ENCODE data around the gene MCF2L2. TPM values are rescaled to one million over a fixed set of nuclear protein-coding genes. Genes with fewer than 3 reads are reported as not detected.
"Not testable (repeated sequence)": the region's sequence is repeated elsewhere in the genome, so short reads cannot be mapped to it uniquely, and the experiment has no call there.

MCF2L2 gene, protein sequence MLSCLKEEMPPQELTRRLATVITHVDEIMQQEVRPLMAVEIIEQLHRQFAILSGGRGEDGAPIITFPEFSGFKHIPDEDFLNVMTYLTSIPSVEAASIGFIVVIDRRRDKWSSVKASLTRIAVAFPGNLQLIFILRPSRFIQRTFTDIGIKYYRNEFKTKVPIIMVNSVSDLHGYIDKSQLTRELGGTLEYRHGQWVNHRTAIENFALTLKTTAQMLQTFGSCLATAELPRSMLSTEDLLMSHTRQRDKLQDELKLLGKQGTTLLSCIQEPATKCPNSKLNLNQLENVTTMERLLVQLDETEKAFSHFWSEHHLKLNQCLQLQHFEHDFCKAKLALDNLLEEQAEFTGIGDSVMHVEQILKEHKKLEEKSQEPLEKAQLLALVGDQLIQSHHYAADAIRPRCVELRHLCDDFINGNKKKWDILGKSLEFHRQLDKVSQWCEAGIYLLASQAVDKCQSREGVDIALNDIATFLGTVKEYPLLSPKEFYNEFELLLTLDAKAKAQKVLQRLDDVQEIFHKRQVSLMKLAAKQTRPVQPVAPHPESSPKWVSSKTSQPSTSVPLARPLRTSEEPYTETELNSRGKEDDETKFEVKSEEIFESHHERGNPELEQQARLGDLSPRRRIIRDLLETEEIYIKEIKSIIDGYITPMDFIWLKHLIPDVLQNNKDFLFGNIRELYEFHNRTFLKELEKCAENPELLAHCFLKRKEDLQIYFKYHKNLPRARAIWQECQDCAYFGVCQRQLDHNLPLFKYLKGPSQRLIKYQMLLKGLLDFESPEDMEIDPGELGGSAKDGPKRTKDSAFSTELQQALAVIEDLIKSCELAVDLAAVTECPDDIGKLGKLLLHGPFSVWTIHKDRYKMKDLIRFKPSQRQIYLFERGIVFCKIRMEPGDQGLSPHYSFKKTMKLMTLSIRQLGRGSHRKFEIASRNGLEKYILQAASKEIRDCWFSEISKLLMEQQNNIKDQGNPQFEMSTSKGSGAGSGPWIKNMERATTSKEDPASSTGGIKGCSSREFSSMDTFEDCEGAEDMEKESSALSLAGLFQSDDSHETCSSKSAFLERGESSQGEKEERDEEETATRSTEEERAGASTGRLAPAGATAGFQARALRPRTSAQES
- 18.1 TPM for total RNA-seq (ENCODE audit: unreplicated experiment)
- long read RNA-seq = 0 reads

DNA sequence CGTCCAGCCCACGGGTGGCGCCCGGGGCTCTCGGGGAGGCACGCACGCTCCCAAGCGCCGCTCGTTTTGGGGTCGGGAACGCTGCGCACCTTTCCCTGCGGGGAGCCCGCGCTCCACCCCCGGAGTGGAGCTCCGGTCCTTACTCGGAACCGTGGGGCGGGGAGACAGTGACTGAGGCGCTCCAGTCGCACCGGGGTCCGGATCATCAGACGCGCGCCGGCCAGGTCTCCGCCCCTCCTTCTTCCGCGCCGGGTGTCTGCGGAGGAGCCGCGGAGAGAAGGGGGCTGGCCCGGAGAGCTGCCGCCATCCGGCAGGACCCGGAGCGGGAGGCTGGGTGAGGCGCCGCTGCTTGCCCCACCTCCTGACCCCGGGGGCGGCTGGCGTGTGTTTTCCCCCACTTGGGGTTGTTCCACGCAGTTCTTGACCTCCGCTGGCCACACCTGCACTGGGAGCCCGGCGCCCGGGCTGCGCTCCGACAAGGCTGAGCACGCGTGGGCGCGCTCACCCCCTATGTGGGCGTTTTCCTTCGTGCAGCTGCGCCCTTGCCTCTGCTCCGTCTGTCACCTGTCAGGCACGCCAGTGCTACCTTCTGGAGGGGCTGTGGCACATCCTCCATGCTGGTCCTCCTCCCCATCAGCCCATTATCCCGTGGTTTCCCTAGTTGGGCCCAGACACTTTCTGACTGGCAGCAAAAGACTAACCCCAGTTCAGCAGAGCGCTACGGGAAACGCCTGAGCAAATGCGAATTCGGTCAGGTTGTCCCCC is at the start of gene MCF2L2:
Gene MCF2L2 (minus strand): TSS at position 173 of the 765 bp plus-strand sequence. CDS start 642 bp downstream, outside the sequence.
- Mint-ChIP-seq H3K27me3 (ENCODE audit: unreplicated experiment) (peaks cover 12% of the 10 kb centered on the region), H3K27ac (ENCODE audit: unreplicated experiment) (peak within 1 kb of the TSS; percentile 41), H3K4me1 (ENCODE audit: low read depth, unreplicated experiment) (peaks cover 3% of the 10 kb centered on the region), H3K4me3 (ENCODE audit: unreplicated experiment) (peak within 1 kb of the TSS; percentile 93), H3K9me3 (ENCODE audit: unreplicated experiment) (peaks cover 8% of the 10 kb centered on the region), H3K36me3 (ENCODE audit: unreplicated experiment) (no peaks in the 10 kb centered on the region)
- peak; percentile 80 for DNase-seq
- TF ChIP-seq, protein P1, sequence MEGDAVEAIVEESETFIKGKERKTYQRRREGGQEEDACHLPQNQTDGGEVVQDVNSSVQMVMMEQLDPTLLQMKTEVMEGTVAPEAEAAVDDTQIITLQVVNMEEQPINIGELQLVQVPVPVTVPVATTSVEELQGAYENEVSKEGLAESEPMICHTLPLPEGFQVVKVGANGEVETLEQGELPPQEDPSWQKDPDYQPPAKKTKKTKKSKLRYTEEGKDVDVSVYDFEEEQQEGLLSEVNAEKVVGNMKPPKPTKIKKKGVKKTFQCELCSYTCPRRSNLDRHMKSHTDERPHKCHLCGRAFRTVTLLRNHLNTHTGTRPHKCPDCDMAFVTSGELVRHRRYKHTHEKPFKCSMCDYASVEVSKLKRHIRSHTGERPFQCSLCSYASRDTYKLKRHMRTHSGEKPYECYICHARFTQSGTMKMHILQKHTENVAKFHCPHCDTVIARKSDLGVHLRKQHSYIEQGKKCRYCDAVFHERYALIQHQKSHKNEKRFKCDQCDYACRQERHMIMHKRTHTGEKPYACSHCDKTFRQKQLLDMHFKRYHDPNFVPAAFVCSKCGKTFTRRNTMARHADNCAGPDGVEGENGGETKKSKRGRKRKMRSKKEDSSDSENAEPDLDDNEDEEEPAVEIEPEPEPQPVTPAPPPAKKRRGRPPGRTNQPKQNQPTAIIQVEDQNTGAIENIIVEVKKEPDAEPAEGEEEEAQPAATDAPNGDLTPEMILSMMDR (IDR thresholded peaks at IDR 0.05; ENCODE audit: partially characterized antibody, unreplicated experiment) = no peak

DNA sequence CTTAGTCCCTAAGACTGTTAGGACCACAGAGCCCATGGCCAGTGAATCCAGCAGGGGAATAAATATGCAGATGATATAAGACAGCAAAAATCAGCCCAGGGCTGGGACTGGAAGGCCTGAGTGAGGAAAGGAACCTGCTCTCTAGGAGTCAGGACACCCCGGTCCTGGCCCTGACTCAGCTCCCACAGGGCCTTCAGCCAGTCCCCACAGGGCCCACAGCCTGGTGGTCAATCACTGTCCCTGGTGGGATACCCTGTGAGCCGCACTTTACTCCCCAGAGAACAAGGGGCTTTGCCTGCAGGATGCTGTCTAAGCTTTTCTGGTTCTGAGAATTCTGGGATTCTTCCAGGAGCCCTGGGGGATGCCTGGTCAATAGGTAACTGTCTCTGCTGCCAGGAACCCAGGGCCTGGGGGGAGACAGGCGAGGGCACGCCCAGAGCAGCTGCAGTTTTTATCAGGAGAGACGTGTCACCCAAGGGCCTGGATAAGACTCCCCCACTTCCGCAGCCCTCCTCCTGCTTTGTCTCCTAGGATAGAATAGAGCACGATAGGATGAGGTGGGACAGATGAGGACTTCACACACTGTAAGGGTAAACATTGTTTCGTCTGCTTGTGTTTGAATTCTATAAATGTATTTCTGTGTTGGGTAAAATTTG is 49.5 kb upstream of the MCF2L2 start:
- H3K36me3 Mint-ChIP-seq (ENCODE audit: unreplicated experiment) = no peaks in the 10 kb centered on the region
- H3K4me3 Mint-ChIP-seq (ENCODE audit: unreplicated experiment) = no peak overlapping the region
- H3K4me1 Mint-ChIP-seq (ENCODE audit: low read depth, unreplicated experiment) = peaks cover 14% of the 10 kb centered on the region
- DNase-seq = no peak
- TF ChIP-seq, protein P1 (IDR thresholded peaks at IDR 0.05; ENCODE audit: partially characterized antibody, unreplicated experiment) = no peak
- no peak overlapping the region for H3K27ac Mint-ChIP-seq (ENCODE audit: unreplicated experiment)
- no peaks in the 10 kb centered on the region for H3K9me3 Mint-ChIP-seq (ENCODE audit: unreplicated experiment)
- H3K27me3 Mint-ChIP-seq (ENCODE audit: unreplicated experiment) = no peaks in the 10 kb centered on the region

DNA sequence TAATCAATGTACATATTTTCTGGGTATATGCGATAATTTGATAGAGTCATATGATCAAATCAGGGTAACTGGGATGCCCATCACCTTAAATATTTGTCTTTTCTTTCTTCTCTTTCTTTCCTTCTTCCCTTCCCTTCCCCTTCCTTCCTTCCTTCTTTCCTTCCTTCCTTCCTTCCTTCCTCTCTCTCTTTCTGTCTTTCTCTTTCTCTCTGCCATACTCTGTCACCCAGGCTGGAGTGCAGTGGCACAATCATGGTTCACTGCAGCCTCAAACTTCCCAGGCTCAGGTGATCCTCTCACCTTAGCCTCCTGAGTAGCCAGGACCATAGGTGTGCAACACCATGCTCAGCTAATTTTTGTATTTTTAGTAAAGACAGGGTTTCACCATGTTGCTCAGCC is 47.3 kb upstream of the MCF2L2 start:
- H3K9me3 Mint-ChIP-seq (ENCODE audit: unreplicated experiment); H3K27ac Mint-ChIP-seq (ENCODE audit: unreplicated experiment); DNase-seq; H3K36me3 Mint-ChIP-seq (ENCODE audit: unreplicated experiment); H3K27me3 Mint-ChIP-seq (ENCODE audit: unreplicated experiment); H3K4me3 Mint-ChIP-seq (ENCODE audit: unreplicated experiment): not testable (repeated sequence)
- peaks cover 11% of the 10 kb centered on the region for H3K4me1 Mint-ChIP-seq (ENCODE audit: low read depth, unreplicated experiment)

- H3K4me3 Mint-ChIP-seq (ENCODE audit: unreplicated experiment) = no peak overlapping the region
- H3K36me3 Mint-ChIP-seq (ENCODE audit: unreplicated experiment) = no peaks in the 10 kb centered on the region
- no peaks in the 10 kb centered on the region for H3K27me3 Mint-ChIP-seq (ENCODE audit: unreplicated experiment)
- H3K27ac Mint-ChIP-seq (ENCODE audit: unreplicated experiment) = no peak overlapping the region
- peaks cover 8% of the 10 kb centered on the region for H3K4me1 Mint-ChIP-seq (ENCODE audit: low read depth, unreplicated experiment)
- TF ChIP-seq, protein P1 (IDR thresholded peaks at IDR 0.05; ENCODE audit: partially characterized antibody, unreplicated experiment) = no peak
- no peak for DNase-seq
- H3K9me3 Mint-ChIP-seq (ENCODE audit: unreplicated experiment) = no peaks in the 10 kb centered on the region
These were observed 46.8 kb upstream of the MCF2L2 start for GRCh38 chr3:183475016-183475763.
